ENCODE measurements around the gene SPAG9.

Gene SPAG9

GRCh38 chr17:51152766-51153209, 32.1 kb upstream of the SPAG9 start:
- no peak for DNase-seq (ENCODE audit: low read depth)
- no peak for TF ChIP-seq CTCF (conservative IDR thresholded peaks at IDR 0.05; ENCODE audit: low read depth, low read length)
- H3K4me3 ChIP-seq (ENCODE audit: low read length): peak overlapping the region; percentile 50

GRCh38 chr17:51150932-51151331, 30.3 kb upstream of the SPAG9 start:
- no peak for DNase-seq (ENCODE audit: low read depth)
- no peak overlapping the region for H3K4me3 ChIP-seq (ENCODE audit: low read length)
- TF ChIP-seq CTCF (conservative IDR thresholded peaks at IDR 0.05; ENCODE audit: low read depth, low read length): no peak

- TF ChIP-seq CTCF (conservative IDR thresholded peaks at IDR 0.05; ENCODE audit: low read depth, low read length): no peak
- H3K4me3 ChIP-seq (ENCODE audit: low read length): no peak overlapping the region
- no peak for DNase-seq (ENCODE audit: low read depth)
Observed at GRCh38 chr17:51149163-51149562, 28.5 kb upstream of the SPAG9 start.

GRCh38 chr17:51147650-51148049, 27.0 kb upstream of the SPAG9 start:
- no peak overlapping the region for H3K4me3 ChIP-seq (ENCODE audit: low read length)
- TF ChIP-seq CTCF (conservative IDR thresholded peaks at IDR 0.05; ENCODE audit: low read depth, low read length): no peak

GRCh38 chr17:51144266-51145022, 23.8 kb upstream of the SPAG9 start:
- TF ChIP-seq CTCF (conservative IDR thresholded peaks at IDR 0.05; ENCODE audit: low read depth, low read length): no peak
- DNase-seq (ENCODE audit: low read depth): no peak
- no peak overlapping the region for H3K4me3 ChIP-seq (ENCODE audit: low read length)

More at GRCh38 chr17:51147650-51148049, 27.0 kb upstream of the SPAG9 start:
- peak; percentile 52 for DNase-seq (ENCODE audit: low read depth)

- no peak for TF ChIP-seq CTCF (conservative IDR thresholded peaks at IDR 0.05; ENCODE audit: low read depth, low read length)
- no peak overlapping the region for H3K4me3 ChIP-seq (ENCODE audit: low read length)
- DNase-seq (ENCODE audit: low read depth): no peak
Observed at GRCh38 chr17:51142597-51142996, 21.9 kb upstream of the SPAG9 start.

GRCh38 chr17:51135956-51136355, 15.3 kb upstream of the SPAG9 start:
- no peak for DNase-seq (ENCODE audit: low read depth)
- no peak overlapping the region for H3K4me3 ChIP-seq (ENCODE audit: low read length)
- TF ChIP-seq CTCF (conservative IDR thresholded peaks at IDR 0.05; ENCODE audit: low read depth, low read length): no peak
